OCI-LY3 (cell line): ENCODE data around the gene KBTBD12.

Source experiments
- H2AFZ ChIP-seq: fragments of 200-600, 300-600 bp; shearing (Covaris generic); 2 replicates; pipeline ENCODE4 v1.6.0; 2014; ENCODE audit warnings: antibody characterized with exemption, low read depth, low read length
- H3K27ac ChIP-seq: fragments of 200-600, 300-600 bp; sonication (generic); 2 replicates; pipeline ENCODE4 v1.5.1; 2014; ENCODE audit warnings: mild to moderate bottlenecking, low read length, moderate library complexity, mixed read lengths
- H3K27me3 ChIP-seq: fragments of 200-600, 300-600 bp; sonication (generic); 2 replicates; pipeline ENCODE4 v1.6.1; 2014; ENCODE audit warnings: low read depth, low read length, mixed read lengths
- H3K36me3 ChIP-seq: fragments of 200-600, 300-600 bp; sonication (generic); replicated peaks from 2 replicates; pipeline ENCODE3; 2014; ENCODE audit warnings: low read depth, low read length, mixed read lengths
- H3K4me1 ChIP-seq: fragments of 300-600, 200-600 bp; sonication (generic); 2 replicates; pipeline ENCODE4 v1.6.1; 2014; ENCODE audit warnings: low read length, mixed read lengths
- H3K4me2 ChIP-seq: fragments of 200-600, 300-600 bp; sonication (generic); 2 replicates; pipeline ENCODE4 v1.6.1; 2014; ENCODE audit warnings: low read length, mixed read lengths
- H3K4me3 ChIP-seq: fragments of 300-600, 200-600 bp; sonication (generic); 2 replicates; pipeline ENCODE4 v1.5.1; 2014; ENCODE audit warnings: antibody characterized with exemption, mild to moderate bottlenecking, low read length, moderate library complexity
- H3K79me2 ChIP-seq: fragments of 300-600, 200-600 bp; shearing (Covaris generic); 2 replicates; pipeline ENCODE4 v1.6.1; 2014; ENCODE audit warnings: mild to moderate bottlenecking, low read length, mixed read lengths
- H3K9ac ChIP-seq: fragments of 300-600, 200-600 bp; shearing (Covaris generic); 2 replicates; pipeline ENCODE4 v1.6.0; 2014; ENCODE audit warnings: mild to moderate bottlenecking, low read length, moderate library complexity
- H3K9me3 ChIP-seq: fragments of 200-600, 300-600 bp; shearing (Covaris generic); 2 replicates; pipeline ENCODE4 v1.6.1; 2014; ENCODE audit warnings: low read length, mixed read lengths; ENCODE audit not compliant: insufficient read depth
- H4K20me1 ChIP-seq: fragments of 200-600, 300-600 bp; sonication (generic); 2 replicates; pipeline ENCODE4 v1.6.1; 2016; ENCODE audit warnings: low read length, mixed read lengths; ENCODE audit not compliant: insufficient read depth
- CTCF ChIP-seq: fragments of 200-600, 300-600 bp; sonication (generic); IDR thresholded peaks from 2 replicates; pipeline ENCODE4 v1.5.1; 2014; ENCODE audit warnings: antibody characterized with exemption, low read length, low read depth
- EZH2phosphoT487 ChIP-seq: fragments of 200-600 bp; shearing (Covaris generic); IDR thresholded peaks from 2 replicates; pipeline ENCODE4 v1.6.1; 2018; ENCODE audit warnings: antibody characterized with exemption, mixed run types, low read depth

KBTBD12 gene

GRCh38 chr3:127938800-127939199 lies 23.8 kb downstream of the KBTBD12 start:
- no peaks in the 10 kb centered on the region for H4K20me1 ChIP-seq
- 0 out of 2 replicates have a peak, but pooled peaks cover 5% of the 10 kb centered on the region for H3K9me3 ChIP-seq
- no peaks in the 10 kb centered on the region for H3K36me3 ChIP-seq
- no peak overlapping the region for H3K4me2 ChIP-seq
- no peaks in the 10 kb centered on the region for H3K79me2 ChIP-seq
- no peak overlapping the region for H2AFZ ChIP-seq
- no peak overlapping the region for H3K4me3 ChIP-seq
- no peak overlapping the region for H3K9ac ChIP-seq
- H3K27ac ChIP-seq = no peak overlapping the region
- no peaks in the 10 kb centered on the region for H3K4me1 ChIP-seq
- peaks cover 9% of the 10 kb centered on the region for H3K27me3 ChIP-seq
- no peak for TF ChIP-seq EZH2phosphoT487
- no peak for TF ChIP-seq CTCF

- H3K9me3 ChIP-seq = 0 out of 2 replicates have a peak, but pooled peaks cover 5% of the 10 kb centered on the region
- H3K36me3 ChIP-seq = no peaks in the 10 kb centered on the region
- peaks cover 9% of the 10 kb centered on the region for H3K27me3 ChIP-seq
- H3K4me1 ChIP-seq = no peaks in the 10 kb centered on the region
- H3K27ac ChIP-seq = no peak overlapping the region
- H3K79me2 ChIP-seq = no peaks in the 10 kb centered on the region
- TF ChIP-seq EZH2phosphoT487 (no peak), CTCF (no peak)
- H3K4me2 ChIP-seq = no peak overlapping the region
- H3K4me3 ChIP-seq = no peak overlapping the region
- H2AFZ ChIP-seq = no peak overlapping the region
- no peak overlapping the region for H3K9ac ChIP-seq
- no peaks in the 10 kb centered on the region for H4K20me1 ChIP-seq
Observed at GRCh38 chr3:127940116-127940515, 25.1 kb downstream of the KBTBD12 start.

- H3K4me3 ChIP-seq = no peak overlapping the region
- no peaks in the 10 kb centered on the region for H3K4me1 ChIP-seq
- H3K36me3 ChIP-seq = no peaks in the 10 kb centered on the region
- TF ChIP-seq CTCF (no peak), EZH2phosphoT487 (no peak)
- H2AFZ ChIP-seq = no peak overlapping the region
- no peaks in the 10 kb centered on the region for H3K79me2 ChIP-seq
- no peak overlapping the region for H3K27ac ChIP-seq
- H4K20me1 ChIP-seq = no peaks in the 10 kb centered on the region
- no peak overlapping the region for H3K4me2 ChIP-seq
- H3K9ac ChIP-seq = no peak overlapping the region
- 0 out of 2 replicates have a peak, but pooled peaks cover 5% of the 10 kb centered on the region for H3K9me3 ChIP-seq
- peaks cover 5% of the 10 kb centered on the region for H3K27me3 ChIP-seq
Observed at GRCh38 chr3:127942613-127943012, 27.6 kb downstream of the KBTBD12 start.

GRCh38 chr3:127948211-127948610 lies 33.2 kb downstream of the KBTBD12 start:
- Histone ChIP-seq H3K4me3 (no peak overlapping the region), H3K79me2 (no peaks in the 10 kb centered on the region), H4K20me1 (no peaks in the 10 kb centered on the region), H3K9ac (no peak overlapping the region), H3K4me2 (no peak overlapping the region), H3K27ac (no peak overlapping the region), H2AFZ (no peak overlapping the region), H3K9me3 (no peaks in the 10 kb centered on the region), H3K4me1 (no peaks in the 10 kb centered on the region), H3K27me3 (no peaks in the 10 kb centered on the region), H3K36me3 (no peaks in the 10 kb centered on the region)
- TF ChIP-seq EZH2phosphoT487 (no peak), CTCF (no peak)
